Left hindlimb (tissue), 1 donor: ENCODE measurements around the gene SMIM24.

Experiments used
- DNase-seq: peaks from one replicate; pipeline ENCODE4 v3.0.0-alpha.2; 2018

SMIM24 gene

GRCh38 chr19:3470500-3471128 lies 9.7 kb downstream of the SMIM24 start:
- no peak for DNase-seq

- DNase-seq, result no peak
Observed at GRCh38 chr19:3469638-3470499, 10.5 kb downstream of the SMIM24 start.

GRCh38 chr19:3468211-3468610 lies 12.1 kb downstream of the SMIM24 start:
- DNase-seq, result no peak

- DNase-seq, result no peak
Observed at GRCh38 chr19:3467437-3468198, 12.7 kb downstream of the SMIM24 start.

- DNase-seq, result no peak
Observed at GRCh38 chr19:3466635-3467034, 13.7 kb downstream of the SMIM24 start.

- DNase-seq, result no peak
Observed at GRCh38 chr19:3465552-3465951, 14.8 kb downstream of the SMIM24 start.

- no peak for DNase-seq
Observed at GRCh38 chr19:3464587-3465235, 15.6 kb downstream of the SMIM24 start.

- no peak for DNase-seq
Observed at GRCh38 chr19:3463714-3464586, 16.4 kb downstream of the SMIM24 start.

GRCh38 chr19:3462991-3463713 lies 17.2 kb downstream of the SMIM24 start:
- no peak for DNase-seq

GRCh38 chr19:3459965-3460582 lies 20.3 kb downstream of the SMIM24 start:
- peak; percentile 60 for DNase-seq

GRCh38 chr19:3459089-3459881 lies 21.0 kb downstream of the SMIM24 start:
- peak; percentile 96 for DNase-seq

GRCh38 chr19:3458229-3459088 lies 21.9 kb downstream of the SMIM24 start:
- DNase-seq, result peak; percentile 84

GRCh38 chr19:3457528-3458228 lies 22.6 kb downstream of the SMIM24 start:
- DNase-seq, result peak; percentile 75

GRCh38 chr19:3456925-3457527 lies 23.3 kb downstream of the SMIM24 start:
- no peak for DNase-seq

GRCh38 chr19:3455960-3456601 lies 24.2 kb downstream of the SMIM24 start:
- no peak for DNase-seq

- DNase-seq, result no peak
Observed at GRCh38 chr19:3455393-3455955, 24.9 kb downstream of the SMIM24 start.
